CD4-positive, alpha-beta T cell treated with Interleukin-10 for 1 hour (primary cell): ENCODE results near the gene TBXAS1.
A peak's percentile ranks its signal among the peaks of the same experiment; 100 is the strongest.

ENCODE experiments used
- DNase-seq: peaks from one replicate; pipeline ENCODE4 v3.0.0-alpha.2; 2020

TBXAS1 gene

DNA sequence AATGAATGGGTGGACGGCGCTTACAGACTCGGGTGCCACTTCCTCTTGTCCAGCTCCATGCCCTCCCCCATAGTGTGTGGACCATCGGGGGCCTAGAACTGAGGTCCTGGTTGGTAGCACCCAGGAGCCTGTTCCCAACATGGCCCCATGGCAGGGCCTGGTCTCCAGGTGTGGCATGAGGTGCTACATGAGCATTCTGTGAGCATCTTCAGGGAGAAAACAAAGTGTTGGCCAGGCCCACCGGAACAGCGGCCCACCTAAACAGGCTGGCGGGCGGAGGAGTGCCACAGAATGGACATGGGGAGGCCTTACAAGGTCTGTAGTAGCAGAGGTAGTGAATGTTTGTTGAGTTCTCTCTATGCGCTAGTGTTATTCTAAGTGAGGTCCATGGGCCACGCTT, 156.7 kb downstream of the TBXAS1 start:
- DNase-seq: no peak

DNA sequence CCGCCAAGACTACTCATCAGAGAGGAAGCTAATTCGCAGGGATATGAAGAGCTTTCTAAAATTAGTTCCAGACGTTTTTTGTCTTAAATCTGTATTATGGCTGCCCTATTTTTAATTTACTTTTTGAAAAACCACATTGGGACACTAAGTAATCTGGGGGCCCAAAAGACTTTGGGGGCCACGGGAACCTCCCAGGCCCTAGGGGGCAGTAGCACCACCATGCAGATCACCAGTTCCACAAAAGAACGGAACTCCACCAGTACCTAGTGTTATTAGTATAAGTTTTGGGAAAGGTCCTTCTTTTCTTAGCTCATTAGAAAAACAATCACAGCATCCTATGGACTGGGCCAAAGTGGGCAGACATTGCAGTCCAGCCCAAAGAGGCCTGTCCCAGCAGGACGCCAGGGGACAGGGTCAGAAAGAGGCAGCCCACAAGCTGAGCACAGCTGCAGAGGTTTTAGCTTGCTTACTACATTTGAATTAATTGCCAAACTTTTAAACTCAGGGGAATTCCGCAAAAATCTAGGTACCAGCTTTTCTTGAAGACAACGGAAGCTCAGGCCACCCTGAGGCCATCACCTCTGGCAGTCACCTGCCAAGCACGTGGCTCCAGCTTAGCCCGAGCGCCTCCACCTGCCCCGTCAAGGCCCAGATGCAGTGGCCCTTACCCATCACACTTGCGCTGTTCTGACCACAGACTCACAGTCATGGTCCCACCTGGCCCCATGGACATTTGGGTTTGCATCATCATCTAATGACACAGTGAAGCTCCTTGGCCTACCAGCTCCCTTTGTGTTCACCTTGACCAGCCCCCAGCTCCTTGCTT, 158.8 kb downstream of the TBXAS1 start:
- no peak for DNase-seq

DNA sequence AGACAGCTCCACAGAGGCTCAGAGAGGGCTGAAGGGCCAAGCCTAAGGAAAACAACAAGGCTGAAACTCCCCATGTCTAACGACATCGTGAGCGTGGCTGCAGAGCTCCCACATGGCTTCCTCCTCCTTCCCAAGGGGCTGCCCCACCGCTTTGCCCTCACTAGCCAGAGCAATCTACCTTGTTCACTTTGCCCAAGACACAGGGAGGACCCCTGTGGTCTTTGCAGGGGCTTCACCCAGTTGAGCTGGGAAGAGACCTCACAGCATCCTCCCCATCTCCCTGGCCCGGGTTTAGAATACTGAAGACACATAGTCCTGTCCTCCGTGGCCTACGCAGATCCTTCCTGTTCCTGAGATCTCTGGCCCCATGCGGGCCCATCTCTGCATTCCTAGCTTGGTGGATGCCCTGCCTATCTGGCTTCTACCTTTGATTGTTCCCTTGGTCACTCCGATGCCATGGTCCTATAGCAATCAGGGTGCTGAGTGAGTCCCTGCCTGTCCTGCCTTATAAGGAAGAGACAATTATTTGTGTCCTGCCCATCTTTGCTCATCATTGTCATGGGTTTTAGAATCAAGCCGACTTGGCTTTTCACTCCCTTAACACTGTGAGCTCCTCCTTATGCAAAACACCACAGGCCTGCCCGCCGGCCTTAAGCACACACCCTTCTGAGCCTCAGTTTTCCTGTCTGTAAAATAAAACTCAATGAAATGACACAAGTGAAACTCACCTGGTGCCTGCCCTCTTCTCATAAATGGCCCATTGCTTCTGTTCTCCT, 160.5 kb downstream of the TBXAS1 start:
- no peak for DNase-seq

DNA sequence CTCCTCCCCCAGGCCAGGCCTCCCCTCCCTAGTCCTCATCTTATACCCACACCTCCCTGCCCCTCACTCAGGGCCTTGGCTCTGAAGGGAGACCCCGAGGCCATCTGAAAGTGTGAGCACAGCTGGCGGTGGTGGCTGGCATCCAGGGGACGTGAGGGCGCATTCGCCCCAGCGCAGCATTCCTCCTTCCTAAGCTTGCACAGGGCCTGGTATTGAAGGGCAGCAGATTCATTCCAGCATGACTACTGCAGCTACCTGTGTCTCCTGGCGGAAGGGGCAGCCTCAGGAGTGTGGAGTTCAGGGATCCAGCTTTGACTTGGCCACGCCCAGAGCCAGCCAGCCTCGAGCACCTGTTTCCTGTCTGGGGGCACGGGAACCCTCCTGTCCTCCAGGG, 161.1 kb downstream of the TBXAS1 start:
- no peak for DNase-seq

DNA sequence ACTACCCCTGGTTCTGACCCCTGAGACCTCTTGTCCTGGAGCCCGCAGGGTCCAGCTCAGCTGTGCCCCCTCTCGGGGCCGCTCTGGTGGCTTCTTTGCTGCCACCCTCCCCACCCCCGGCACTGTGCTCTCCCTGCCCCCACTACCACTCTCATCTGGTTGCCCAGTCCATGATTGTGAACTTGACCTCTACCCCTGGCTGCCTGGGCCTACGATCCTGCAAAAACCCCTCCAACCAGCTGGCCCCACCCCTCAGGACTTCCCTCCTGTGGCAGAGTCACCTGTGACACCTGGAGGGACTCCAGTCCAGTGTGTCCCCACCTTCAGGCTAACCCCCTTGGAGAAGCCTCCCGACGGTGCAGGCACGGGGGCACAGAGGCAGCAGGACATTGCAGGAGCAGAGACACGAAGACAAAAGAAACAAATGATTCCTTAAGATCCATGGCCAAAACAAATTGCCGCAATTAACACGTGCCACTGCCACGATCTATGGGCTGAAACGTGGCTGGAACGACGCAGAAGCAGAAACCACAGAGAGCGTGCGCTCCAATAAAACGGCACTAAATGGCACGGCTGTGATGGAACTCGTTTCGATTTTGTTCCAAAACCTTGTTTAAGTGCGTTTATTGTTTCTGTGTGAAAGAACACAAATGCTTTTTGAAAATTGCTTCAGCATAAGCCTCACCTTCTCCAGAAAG, 161.7 kb downstream of the TBXAS1 start:
- no peak for DNase-seq

DNA sequence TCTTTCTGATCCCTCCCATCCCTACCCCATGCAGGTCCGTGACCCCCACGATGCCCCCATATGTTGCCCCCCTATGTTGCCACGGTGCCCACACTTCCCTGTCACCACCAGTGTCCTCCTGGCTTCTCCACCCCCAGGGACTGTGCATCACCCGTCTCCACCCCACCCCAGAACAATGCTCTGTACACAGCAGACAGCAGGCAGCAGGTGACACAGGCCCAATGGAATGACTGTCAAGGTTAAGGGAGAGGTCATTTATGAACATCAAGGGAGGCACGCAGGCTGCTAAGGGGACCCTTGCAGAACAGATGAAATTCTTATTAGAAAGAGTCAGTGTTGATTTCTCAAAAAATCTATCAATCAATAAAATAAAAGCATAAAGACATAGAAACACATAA, 162.2 kb downstream of the TBXAS1 start:
- DNase-seq: no peak

DNA sequence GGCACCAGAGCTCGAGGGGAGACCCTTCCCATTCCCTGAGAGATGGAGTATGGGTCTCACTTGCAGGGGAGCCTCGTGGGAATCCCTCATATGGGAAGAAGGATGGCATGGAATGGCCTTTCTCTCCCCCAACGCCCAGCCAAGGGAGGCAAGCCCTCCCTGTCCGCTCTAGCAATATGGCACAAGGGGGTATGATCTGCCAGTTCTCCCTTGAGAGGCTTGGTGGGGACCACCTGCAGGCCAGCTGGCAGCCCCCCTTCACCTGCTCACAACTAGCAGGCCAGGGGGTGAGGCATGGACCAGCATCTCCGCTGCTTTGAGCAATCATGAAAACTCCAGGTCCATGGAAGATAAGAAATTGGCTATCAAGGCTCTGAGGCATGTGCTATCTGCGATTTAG, 162.8 kb downstream of the TBXAS1 start:
- DNase-seq: no peak

DNA sequence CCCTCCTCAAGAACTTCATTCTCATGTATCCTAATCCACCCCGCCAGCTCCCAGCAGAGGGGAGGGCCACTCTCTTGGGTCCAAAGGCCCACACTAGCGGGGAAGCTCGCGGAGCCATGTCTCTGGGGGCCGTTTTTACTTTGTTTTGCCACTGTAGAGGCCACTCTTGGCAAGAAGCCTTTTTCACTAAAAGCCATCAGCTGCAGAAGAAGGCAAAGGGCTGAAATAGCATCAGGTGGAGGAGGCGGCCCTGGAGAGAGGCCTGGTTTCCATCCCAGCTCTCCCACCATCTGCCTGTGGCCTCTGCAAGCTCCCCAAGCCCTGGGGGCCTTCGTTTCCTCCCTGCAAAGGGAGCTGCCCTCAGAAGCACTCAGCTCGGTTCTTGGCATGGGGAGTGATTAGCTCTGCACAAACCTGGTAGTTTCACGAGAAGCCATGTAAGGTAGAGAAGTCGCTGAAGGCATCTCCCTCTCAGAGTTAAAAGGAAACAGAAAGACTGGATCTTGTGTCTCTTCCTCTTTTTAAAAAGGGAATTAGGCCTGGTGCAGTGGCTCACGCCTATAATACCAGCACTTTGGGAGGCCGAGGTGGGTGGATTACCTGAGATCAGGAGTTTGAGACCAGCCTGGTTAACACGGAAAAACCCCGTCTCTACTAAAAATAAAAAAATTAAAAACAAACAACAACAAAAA, 163.4 kb downstream of the TBXAS1 start:
- no peak for DNase-seq

DNA sequence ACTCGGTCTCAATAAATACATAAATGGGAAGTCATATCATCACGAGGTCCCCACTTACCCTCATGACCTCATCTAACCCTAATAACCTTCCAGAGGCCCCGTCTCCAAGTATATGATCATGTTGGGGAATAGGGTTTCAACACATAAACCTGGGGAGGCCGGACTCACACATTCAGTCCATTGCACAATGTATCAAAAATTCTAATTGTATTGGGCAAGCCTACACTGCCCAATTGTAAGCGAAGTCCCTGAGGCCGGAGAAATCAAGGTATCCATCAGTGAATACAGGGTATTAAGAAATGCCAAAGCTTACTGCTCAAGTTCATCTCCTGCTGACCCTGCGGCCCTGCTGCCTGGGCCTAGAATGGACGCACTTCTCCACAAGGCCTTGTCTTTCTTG, 164.1 kb downstream of the TBXAS1 start:
- no peak for DNase-seq

DNA sequence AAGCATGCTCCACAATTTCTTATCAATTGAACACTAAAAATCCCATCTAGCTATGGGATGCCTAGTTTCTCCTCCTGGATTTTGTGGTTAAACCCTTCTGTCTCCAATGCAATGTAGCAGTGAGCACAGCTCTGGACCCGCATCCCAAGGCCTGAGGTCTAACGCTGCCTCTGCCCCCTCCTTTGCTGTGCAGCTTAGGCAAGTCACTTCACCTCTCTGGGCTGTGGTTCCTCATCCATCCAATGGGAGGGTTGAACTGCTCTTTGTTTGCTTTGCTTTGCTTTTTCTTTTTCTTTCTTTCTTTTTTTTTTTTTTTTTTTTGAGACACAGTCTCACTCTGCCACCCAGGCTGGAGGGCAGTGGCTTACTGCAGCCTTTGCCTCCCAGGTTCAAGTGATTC, 164.5 kb downstream of the TBXAS1 start:
- DNase-seq: no peak

DNA sequence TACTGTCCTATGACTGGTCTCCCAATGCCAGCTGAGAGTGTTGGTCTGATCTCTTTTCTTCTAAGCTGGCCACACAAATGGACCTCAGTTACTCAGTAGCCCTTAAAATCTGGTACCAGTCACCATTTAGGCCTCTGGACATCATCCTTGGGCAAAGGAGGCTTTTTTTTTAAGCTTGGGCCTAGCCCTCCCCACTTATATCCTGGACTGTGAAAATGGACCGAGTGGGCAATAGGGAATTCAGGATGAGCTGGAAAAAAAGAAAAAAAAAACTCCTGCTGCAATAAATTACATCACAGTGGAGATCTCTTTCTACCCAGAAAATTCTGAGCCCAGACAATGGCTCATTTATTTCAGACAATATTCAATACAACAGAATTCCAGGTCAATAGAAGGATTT, 165.3 kb downstream of the TBXAS1 start:
- no peak for DNase-seq

DNA sequence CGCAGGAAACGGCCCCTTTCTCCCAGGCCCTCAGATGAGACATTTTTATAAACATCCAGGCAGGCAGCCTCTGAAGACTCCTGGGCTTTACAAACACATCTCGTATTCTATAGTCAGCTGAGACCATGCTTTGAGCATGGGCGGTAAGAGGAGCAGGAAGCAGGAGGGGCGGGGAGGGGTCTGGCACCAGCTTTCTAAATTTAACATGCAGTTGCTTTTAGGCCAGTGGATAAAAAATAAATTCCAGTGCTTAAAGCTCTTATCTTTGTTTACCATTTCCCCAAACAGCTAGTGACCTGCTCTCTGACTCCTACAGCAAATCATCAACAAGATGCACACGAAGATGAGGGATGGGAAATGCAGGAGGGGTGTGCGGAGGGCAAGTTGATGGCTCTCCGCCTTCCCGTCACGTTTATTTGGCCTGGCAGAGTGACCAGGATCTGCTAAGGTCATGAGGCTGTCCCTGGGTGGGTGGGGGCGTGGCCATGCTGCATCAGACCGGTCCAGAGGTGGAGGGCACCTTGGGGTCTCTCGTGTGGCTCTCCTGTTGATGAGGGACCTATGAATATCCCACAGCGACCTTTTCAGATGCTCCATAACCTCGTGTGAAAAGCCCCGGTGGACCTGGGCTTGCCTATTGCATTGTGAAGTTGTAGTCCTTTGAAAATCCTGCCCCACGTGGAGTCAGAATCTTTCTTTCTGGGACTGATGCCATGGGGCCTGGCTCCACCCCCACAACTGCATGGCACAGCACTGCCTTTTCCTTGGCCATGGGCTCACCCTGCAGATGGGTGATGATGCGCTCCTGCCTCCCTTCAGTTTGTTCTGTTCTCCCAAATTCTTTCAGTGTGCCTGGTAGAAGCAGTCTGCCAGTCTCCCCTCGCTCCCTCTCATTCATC, 166.2 kb downstream of the TBXAS1 start:
- no peak for DNase-seq

DNA sequence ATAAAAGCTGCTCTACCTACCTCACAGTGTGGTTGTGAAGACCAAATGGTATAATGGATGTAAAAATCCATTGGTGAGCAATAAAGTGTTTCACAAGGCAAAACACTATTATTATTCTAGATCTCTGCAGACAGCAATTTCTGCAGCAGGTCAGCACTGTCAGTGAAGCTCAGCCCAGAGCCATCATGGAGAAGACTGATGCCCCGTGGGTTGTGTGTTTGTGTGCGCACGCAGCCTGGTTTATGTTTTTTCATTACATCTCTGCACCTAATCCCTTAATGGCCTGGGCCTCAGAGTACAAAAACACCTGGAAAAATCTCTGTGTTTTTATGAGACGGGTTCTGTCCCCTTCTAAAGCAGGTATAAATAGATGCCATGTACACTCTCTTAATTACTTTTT, 169.5 kb downstream of the TBXAS1 start:
- DNase-seq: no peak

DNA sequence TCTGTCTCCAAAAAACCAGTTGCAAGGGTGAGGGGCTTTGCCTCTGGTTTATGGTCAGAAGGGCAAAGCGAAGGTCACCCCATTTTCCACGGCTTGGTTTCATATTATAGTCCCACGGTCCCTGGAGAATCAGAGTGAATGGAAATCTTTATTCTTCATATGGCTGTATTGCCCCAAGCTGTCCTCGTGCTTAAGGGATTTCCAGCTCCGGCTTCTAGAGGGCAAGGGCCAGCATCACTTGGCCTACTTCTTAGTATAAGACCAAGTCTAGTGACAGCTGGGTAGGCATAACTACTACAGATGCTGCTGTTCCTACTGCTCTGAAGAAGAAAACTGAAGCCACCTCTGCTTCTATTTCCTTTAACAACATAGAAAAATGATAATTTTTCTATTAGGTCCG, 170.5 kb downstream of the TBXAS1 start:
- no peak for DNase-seq

DNA sequence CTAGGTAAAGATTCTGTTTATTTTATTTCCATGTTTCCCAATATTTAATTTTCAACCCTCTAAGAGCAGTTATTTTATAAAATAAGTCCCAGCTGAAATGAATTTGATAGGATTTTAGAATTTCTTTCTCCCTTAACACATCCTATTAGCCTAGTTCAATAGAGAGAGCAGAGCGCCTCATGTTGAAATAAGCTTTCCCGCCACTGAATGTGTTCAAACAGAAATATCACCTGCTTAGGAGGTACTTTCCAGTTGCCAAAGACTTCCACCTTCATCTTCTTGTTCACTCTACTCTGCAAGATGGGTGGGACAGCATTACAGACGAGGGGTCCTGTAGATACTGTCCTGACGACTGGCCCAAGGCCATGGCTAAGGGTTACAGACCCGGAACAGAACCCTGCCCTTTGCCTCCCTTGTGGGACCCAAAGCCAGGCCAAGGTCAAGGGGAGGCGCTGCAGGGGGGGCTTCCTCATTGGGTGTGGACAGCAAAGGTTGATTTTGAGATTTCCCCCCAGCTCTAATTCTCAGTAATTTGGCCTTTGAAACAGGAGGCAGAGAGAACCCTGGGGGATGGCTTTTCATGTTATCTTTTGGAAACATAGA, 171.7 kb downstream of the TBXAS1 start:
- no peak for DNase-seq

DNA sequence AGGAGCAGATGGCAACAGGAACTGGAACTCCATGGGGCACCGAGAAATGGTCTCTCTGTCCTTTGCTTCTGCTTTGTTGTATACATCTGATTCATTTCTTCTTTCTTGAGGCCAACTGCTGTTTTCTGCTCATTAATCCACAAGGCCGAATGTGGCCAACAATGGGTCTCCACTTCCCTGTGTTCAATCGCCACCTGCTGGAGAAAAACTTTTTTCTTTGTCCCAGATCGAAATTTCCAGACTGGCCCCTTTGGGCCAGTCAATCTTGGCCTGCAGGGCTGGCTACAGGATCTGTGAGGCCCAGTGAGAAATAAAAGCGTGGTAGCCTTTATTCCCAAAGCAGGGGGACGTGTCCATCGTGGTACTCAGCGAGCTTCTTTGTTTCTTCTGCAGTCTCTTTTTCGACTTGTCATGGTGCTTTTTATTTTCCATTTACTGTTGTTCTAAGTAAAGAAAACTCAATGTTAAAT, 174.9 kb downstream of the TBXAS1 start:
- DNase-seq: peak; percentile 53

DNA sequence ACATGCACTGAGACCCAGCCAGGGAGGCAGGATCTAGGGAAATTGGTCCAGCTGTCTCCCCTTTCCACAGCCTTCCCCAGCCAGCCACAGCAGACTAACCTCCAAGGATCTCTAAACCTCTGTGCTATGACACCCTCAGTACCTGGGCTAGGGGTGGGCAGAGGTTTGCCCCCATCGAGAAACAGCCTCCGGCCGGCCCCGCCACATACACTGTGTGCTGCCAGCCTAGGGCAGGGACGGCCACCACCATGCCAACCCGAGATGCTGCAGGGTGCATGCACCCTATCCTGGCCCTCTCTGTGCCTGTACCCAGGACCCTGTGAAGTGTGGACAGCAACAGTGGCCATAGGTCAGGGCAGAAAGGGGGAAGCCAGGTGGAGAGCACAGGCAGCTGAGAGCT, 175.6 kb downstream of the TBXAS1 start:
- DNase-seq: no peak

DNA sequence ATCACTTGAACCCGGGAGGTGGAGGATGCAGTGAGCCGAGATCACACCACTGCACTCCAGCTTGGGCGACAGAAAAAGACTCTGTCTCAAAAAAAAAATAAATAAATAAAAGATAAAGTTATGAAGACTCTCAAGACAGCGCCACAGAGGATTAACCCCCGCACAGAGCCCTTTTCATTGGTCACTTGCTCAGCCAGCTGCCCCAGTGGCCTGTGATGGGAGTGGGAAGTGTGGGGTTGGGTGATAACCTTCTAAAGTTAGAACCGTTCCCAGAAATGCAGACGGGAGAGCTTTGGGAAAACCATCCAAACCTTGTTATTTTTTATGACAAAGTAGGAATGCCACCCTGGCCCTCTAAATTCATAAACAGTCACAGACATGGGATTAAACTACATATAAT, 176.3 kb downstream of the TBXAS1 start:
- no peak for DNase-seq

DNA sequence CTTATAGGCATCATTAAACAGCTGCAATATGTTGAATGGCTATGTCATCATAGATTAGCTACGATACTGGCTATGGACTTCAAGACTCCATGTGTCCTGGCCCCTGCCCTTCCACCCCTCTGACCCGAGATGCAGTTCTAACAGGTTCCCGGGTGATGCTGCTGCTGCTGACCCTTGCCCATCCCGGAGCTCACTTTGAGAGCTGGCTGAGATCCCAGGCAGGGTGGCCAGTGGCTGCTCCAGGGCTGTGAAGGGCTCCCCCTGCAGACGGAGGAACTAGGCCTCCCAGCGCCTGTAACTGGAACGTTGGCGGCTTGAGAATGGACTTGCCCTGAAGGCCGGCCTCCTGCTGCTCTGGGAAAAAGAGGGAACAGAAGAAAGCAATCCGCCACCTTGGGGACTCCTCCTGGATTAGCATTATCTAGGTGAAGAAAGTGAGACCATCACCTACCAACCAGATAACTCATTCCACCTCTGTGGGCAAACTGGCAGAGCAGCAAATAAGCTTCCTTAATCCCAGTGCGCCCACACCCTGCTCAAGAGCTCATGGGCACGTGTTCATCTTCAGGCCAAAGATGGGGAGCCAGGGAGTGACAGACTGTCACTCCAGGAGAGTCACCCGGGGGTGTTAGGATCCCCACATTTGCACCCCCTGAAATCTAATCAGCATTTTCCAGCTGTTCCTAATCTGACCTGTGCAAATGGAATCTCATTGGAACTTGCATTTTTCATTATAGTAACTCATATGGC, 176.9 kb downstream of the TBXAS1 start:
- no peak for DNase-seq

DNA sequence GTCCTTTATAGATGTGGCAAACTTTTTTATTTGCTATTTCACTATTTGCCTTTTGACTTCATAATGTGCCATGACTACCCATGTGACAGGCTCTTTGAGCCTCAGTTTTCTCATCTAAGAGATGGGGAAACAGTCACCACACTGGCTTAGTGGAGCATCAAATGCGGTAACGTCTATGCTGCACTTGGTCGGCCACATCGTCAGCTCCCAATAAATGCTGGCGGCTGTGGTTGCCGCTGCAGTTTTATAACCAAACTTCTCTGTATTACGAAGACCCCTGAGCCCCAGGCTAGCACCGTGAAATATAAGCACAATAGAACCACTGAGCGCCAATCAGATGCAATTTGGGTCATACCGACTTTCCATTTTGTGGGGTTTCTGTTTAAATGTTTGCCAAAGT, 177.5 kb downstream of the TBXAS1 start:
- DNase-seq: no peak
